Measurements from ENCODE around the gene TASL. TPM values are rescaled to one million over a fixed set of nuclear protein-coding genes. Genes with fewer than 3 reads are reported as not detected.
"Not testable (repeated sequence)": the region's sequence is repeated elsewhere in the genome, so short reads cannot be mapped to it uniquely, and the experiment has no call there.

TASL gene
- total RNA-seq, 1 experiment from 2014 or later = not detected

GRCh38 chrX:30580641-30581040 is 3.1 kb upstream of the TASL start:
- no peak for DNase-seq (ENCODE audit: extremely low read depth, low read depth)

DNA sequence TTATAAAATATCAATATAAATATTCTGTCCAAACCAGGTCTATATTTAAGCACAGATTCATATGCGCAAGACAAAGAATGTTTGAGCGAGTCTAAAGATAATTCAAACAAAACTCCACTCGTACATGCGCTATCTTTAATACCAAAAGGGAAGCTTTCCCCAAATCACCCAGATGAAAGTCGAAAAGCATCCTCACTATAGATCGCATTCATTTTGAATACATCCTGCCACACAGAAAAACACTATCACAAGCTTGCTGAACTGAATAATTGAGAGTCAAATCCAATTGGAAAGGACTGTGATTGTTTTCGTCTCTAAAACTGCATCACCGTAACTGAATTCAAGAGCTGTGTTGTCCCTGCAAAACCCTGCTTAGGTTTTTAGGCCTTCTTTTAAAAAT is 685 bp downstream of the TASL start:
- DNase-seq (ENCODE audit: extremely low read depth, low read depth) = no peak

DNA sequence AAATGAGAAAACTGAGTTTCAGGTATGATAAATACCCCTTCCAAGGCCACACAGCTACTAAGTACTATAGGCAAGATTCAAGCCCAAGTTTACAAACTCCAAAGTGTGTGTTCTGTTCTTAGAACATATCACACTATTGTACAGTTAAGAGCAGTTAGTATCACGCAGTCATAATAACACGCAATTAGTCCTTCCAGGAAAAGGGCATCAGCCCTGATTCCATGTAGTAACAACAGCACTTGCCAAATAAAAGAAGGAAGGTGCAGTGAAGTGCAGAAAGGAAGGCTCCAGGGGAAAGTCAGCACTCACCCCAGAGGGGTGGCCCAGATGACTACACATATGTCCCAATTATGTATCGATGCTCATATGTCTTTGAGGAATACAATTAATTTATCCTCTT is 4.4 kb downstream of the TASL start:
- no peak for DNase-seq (ENCODE audit: extremely low read depth, low read depth)

DNA sequence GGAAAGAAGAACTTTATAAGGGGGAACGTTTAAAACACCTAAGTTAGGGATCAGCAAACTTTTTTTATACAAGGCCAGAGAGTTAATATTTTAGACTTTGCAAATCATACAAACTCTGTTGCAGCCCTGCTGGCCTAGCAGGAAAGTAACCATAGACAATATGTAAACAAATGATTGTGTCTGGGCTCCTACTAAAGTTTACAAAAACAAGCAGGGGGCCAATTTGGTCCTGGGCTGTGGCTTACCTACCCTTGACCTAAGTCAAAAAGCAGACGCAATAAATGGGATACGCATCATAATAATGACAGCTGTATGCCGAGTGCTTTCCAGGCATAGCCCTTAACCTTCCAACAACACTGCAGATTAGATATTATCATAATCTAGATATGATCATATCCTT is 4.9 kb downstream of the TASL start:
- DNase-seq (ENCODE audit: extremely low read depth, low read depth) = no peak

DNA sequence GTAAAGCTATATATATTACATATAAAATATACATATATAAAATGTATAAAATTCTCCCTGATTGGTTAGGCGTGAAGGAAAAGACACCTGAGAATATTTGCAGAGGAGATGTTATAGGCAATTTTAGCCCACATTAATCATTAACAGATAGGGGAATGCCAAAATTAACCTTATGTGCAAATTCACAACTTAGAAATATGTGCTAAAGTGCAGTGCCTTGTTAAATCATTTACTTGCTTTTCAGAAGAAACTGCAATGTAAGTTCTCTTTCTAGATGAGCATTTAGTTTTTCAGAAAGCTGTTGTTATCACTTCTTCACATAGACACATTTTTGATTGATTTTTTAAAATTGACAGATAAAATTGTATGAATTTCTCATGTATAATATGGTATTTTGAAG is 5.6 kb downstream of the TASL start:
- DNase-seq (ENCODE audit: extremely low read depth, low read depth) = no peak

- peak; percentile 28 for DNase-seq (ENCODE audit: extremely low read depth, low read depth)
Observed at GRCh38 chrX:30570505-30570904, 7.1 kb downstream of the TASL start.

DNA sequence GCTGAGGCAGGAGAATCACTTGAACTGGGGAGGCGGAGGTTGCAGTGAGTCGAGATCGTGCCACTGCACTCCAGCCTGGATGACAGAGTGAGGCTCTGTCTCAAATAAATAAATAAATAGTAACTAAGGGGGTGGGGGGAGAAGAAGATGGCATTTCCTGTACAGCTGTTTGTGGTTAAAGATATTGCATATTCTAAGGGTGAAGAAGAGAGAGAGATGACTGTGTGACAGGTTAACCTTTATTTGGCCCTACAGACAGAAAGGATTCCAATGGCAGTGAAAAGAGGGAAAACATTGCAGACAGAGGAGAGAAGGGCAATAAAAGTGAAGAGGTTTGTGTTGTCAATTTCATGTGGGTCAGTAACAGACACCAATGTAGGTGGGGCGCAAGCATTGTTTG is 9.4 kb downstream of the TASL start:
- DNase-seq (ENCODE audit: extremely low read depth, low read depth) = no peak

DNA sequence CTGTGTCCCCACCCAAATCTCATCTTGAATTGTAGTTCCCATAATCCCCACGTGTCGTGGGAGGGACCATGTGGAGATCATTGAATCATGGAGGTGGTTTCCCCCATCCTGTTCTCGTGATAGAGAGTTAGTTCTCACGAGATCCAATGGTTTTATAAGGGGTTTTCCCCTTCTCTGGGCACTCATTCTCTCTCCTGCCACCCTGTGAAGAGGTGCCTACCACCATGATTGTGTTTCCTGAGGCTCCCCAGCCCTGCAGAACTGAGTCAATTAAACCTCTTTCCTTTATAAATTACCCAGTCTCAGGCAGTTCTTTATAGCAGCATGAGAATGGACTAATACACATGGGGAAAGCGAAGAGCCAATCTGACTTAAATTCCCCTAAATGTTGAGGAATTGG is 14.5 kb downstream of the TASL start:
- DNase-seq (ENCODE audit: extremely low read depth, low read depth) = not testable (repeated sequence)

DNA sequence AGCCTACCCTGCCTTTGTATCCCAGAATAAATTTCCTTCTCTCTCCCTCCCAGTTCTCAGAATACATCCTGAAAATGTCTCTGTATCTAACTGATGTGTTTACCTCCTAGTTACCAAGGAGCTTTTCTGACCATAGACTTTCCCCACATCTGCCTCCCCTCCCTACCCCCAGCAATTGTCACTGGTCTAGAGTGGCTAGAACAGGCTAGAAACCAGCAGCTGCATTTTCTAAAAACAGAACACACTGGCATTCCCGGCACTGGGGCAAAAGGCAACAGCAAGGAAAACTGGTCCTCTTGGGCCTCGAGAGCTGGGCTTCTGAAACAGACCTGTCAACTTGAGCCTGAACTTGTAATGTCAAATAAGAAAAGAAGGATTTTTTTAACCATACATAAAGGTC is 16.4 kb downstream of the TASL start:
- no peak for DNase-seq (ENCODE audit: extremely low read depth, low read depth)

DNA sequence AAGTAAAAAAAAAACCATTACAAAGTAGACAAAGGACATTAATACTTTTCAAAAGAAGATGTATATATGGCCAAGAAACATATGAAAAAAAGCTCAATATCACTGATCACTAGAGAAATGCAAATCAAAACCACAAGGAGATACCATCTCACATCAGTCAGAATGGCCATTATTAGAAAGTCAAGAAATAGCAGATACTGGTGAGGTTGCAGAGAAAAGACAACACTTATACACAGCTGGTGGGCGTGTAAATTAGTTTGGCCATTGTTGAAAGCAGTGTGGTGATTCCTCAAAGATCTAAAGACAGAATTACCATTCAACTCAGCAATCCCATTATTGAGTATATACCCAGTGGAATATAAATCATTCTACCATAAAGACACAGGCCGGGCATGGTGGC is 39.3 kb downstream of the TASL start:
- no peak for DNase-seq (ENCODE audit: extremely low read depth, low read depth)

- DNase-seq (ENCODE audit: extremely low read depth, low read depth) = no peak
Observed at GRCh38 chrX:30533835-30534234, 43.7 kb downstream of the TASL start.

DNA sequence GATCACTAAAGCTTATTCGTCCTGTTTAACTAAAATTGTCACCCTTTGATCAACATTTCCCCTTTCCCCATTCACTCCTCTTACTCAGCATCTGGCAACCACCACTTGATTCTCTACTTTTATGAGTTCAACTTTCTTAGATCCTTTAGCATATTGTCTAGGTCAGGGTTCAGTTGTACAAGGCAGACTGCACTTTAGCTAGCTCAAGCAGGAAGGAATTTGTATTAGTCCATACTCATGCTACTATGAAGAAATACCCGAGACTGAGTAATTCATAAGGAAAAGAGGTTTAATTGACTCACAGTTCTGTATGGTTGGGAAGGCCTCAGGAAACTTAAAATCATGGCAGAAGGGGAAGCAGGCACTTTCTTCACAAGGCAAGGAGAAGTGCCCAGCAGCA is 44.3 kb downstream of the TASL start:
- DNase-seq (ENCODE audit: extremely low read depth, low read depth) = no peak

DNA sequence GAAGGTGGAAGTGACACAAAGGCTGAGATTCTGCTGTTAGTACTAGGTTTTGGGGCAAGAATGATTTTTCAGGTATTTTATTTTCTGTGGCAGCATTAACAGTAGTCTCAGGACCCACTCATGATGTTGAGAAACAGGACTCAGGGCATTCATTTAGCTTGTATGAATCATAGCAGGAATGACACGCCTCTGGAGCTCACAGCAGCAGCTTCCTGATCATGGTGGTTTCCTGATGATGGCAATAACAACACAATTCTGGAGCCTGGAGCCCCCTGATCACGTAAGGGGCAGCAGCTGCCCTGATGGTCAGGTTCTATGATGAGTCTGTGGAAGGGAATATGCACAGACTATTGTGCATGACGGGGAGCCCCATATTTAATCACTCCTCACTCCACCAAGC is 47.0 kb downstream of the TASL start:
- DNase-seq (ENCODE audit: extremely low read depth, low read depth) = no peak

DNA sequence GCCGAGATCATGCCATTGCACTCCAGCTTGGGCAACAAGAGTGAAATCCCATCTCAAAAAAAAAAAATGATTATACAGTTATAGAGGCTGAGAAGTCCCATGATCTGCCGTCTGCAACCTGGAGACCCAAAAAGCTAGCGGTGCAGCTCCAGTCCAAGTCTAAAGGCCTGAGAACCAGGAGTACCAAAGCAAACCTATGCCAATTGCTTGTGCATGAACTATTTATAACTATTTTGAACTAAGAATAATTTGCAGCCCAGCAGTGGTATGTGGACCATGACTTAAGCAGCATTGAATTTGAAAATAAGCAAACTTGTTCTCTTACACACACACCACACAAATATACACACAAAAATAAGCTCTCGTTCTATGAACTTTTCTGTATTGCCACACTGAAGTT is 51.8 kb downstream of the TASL start:
- no peak for DNase-seq (ENCODE audit: extremely low read depth, low read depth)

- no peak for DNase-seq (ENCODE audit: extremely low read depth, low read depth)
Observed at GRCh38 chrX:30521440-30522182, 56.0 kb downstream of the TASL start.

DNA sequence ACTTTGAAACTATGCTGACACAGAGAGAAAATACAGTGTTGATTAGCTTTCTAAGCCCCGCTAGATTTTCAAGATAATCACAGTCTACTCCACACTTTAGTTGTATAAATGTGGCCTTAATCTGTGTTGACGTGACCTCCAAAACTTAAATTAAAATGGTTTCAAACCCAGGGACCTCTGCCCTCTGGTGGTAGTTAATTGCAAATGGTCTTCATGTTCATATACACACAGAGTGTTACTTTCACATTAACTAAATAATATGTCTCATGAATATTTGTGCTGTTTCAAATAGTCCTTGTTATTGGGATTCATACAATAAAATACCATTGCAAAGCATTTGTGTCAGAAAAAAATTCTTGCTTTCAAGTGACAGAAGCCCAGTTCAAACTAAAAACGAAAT is 64.3 kb downstream of the TASL start:
- no peak for DNase-seq (ENCODE audit: extremely low read depth, low read depth)

Small RNA genes lying within 50 kb of the gene (small RNA-seq; reads per million reads assigned to genes)
- 0 to 0.12 reads per million in 2 experiments for gene CKS1BP6

Other genes starting within 250 kb of the TASL start
- 10.4 and 15.4 TPM in 2 replicates for gene GK, start 75.7 kb upstream of the TASL start, total RNA-seq (2014; rRNA removed; shearing (Covaris generic))